Keratinocyte (primary cell): ENCODE measurements around the gene TXNDC8. TPM values are rescaled to one million over a fixed set of nuclear protein-coding genes. Genes with fewer than 3 reads are reported as not detected.

Source experiments
- DNase-seq: peaks from one replicate; pipeline ENCODE4 v3.0.0-alpha.2; 2011; ENCODE audit warnings: low read depth, missing footprints, low spot score
- FAIRE-seq: peaks from 2 replicates; lab custom pipeline; 2011; peaks lifted over from hg19 to GRCh38; lab: Jason Lieb, UNC
- H2AFZ ChIP-seq: 2 replicates; pipeline ENCODE4 v1.6.0; 2012; ENCODE audit warnings: low read length, control low read depth, inconsistent platforms; ENCODE audit not compliant: control insufficient read depth
- H3K27ac ChIP-seq: 2 replicates; pipeline ENCODE4 v1.5.1; 2011; ENCODE audit warnings: low read length; ENCODE audit not compliant: control insufficient read depth, insufficient read depth
- H3K27me3 ChIP-seq: 3 replicates; pipeline ENCODE4 v1.6.0; 2011; ENCODE audit warnings: low read length; ENCODE audit not compliant: control insufficient read depth, insufficient read depth; ENCODE audit errors: extremely low read depth
- H3K36me3 ChIP-seq, 2 experiments: 2 replicates in 1 of 2; 3 replicates in 1 of 2; pipeline ENCODE4 v1.5.1; 2011; ENCODE audit warnings: low read length in 2 of 2, mild to moderate bottlenecking in 1 of 2; ENCODE audit not compliant: control insufficient read depth in 2 of 2, insufficient read depth in 2 of 2; ENCODE audit errors: extremely low read depth in 1 of 2
- H3K4me1 ChIP-seq: 3 replicates; pipeline ENCODE4 v1.5.1; 2011; ENCODE audit warnings: low read length; ENCODE audit not compliant: control insufficient read depth, insufficient read depth; ENCODE audit errors: extremely low read depth
- H3K4me2 ChIP-seq: 3 replicates; pipeline ENCODE4 v1.6.0; 2011; ENCODE audit warnings: low read depth, low read length; ENCODE audit not compliant: control insufficient read depth, insufficient read depth; ENCODE audit errors: extremely low read depth
- H3K4me3 ChIP-seq, 3 experiments: fragments of 200-600 bp in 1 of 3; sonication (generic) in 1 of 3; 2 replicates in 2 of 3; 3 replicates in 1 of 3; pipeline ENCODE4 v1.5.1; 2011 to 2016; ENCODE audit warnings: low read length in 3 of 3, mild to moderate bottlenecking in 3 of 3, control low read depth in 2 of 3, inconsistent platforms in 1 of 3, low read depth in 1 of 3, mixed read lengths in 1 of 3, mixed run types in 1 of 3, moderate library complexity in 1 of 3; ENCODE audit not compliant: control insufficient read depth in 2 of 3, insufficient read depth in 2 of 3; ENCODE audit errors: extremely low read depth in 1 of 3
- H3K79me2 ChIP-seq: 2 replicates; pipeline ENCODE4 v1.6.0; 2012; ENCODE audit warnings: low read length; ENCODE audit not compliant: control insufficient read depth, insufficient read depth
- H3K9ac ChIP-seq: 3 replicates; pipeline ENCODE4 v1.6.0; 2011; ENCODE audit warnings: low read length; ENCODE audit not compliant: control insufficient read depth, insufficient read depth; ENCODE audit errors: extremely low read depth
- H3K9me1 ChIP-seq: 3 replicates; pipeline ENCODE4 v1.6.0; 2011; ENCODE audit warnings: low read length; ENCODE audit not compliant: control insufficient read depth, insufficient read depth; ENCODE audit errors: extremely low read depth
- H3K9me3 ChIP-seq: 2 replicates; pipeline ENCODE4 v1.5.1; 2012; ENCODE audit warnings: low read depth, low read length; ENCODE audit not compliant: control insufficient read depth
- H4K20me1 ChIP-seq: 3 replicates; pipeline ENCODE4 v1.6.0; 2011; ENCODE audit warnings: low read length; ENCODE audit not compliant: control insufficient read depth, insufficient read depth; ENCODE audit errors: extremely low read depth
- EZH2 ChIP-seq: IDR thresholded peaks from one replicate; pipeline ENCODE4 v1.6.1; 2012; ENCODE audit warnings: inconsistent platforms, mild to moderate bottlenecking, low read length, moderate library complexity
- dilution Hi-C: fragments of 300-500 bp; cut with MboI; formaldehyde crosslinking; loops from one replicate; pipeline ENCODE4 v1.7.0; 2020; ENCODE audit warnings: low sequenced_read_pairs; ENCODE audit not compliant: extremely low pct_ligation_motif_present
- polyA plus RNA-seq, 5 experiments: library from polyadenylated mRNA; depleted of rRNA in 3 of 5; stranded (reverse) in 3 of 5; stranded (forward) in 1 of 5; unstranded in 1 of 5; fragments of >200 nt; gene quantifications; 1 replicate in 1 of 5; 2 replicates in 3 of 5; 3 replicates in 1 of 5; pipeline versions ENCODE4 v1.2.1 to v1.2.3, GENCODE V29; 2011 to 2012; ENCODE audit warnings: missing spikeins in 2 of 5, low read depth in 1 of 5, low replicate concordance in 1 of 5
- TF ChIP-seq, protein P1 (sequence below), 3 experiments: IDR thresholded peaks in 1 of 3; conservative IDR thresholded peaks in 1 of 3; optimal IDR thresholded peaks in 1 of 3; 2 replicates in 2 of 3; 3 replicates in 1 of 3; pipeline versions ENCODE3 to v1.5.1; 2011; ENCODE audit warnings: low read length in 3 of 3, mild to moderate bottlenecking in 3 of 3, moderate library complexity in 2 of 3, control low read depth in 1 of 3, inconsistent platforms in 1 of 3; ENCODE audit not compliant: insufficient read depth in 2 of 3; ENCODE audit errors: extremely low read depth in 1 of 3

The TXNDC8 gene
- polyA plus RNA-seq, 1 donor (not counting 4 experiments of a cell fraction or from before 2014, with no cell fraction given) = not detected

DNA sequence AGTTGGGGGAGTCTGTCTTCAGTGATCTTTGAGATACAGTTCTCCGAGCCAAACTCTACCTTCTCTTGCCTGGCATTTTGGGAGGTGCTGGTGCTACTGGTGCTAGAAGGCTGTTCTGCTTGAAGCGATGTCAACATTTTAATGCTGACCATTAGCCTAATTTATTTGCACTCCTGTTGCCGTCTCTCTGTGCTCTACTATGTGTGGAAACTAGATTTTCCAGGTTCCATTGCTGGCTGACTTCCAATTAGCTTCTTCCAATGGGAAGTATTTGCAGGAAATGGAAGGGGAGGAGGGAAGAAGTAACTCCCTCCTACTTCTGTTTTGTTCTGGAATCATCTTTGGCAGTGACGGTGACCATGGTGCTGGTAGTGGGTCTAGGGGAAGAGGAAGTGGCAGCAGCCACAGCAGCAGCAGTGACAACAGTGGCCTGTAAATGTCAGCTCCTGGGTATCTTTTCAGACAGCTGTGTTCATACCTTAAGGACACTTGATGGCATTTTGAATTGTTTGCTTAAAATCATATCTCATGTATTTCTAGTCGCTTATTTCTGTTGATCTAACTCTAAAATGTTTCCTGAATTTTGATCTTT is 7.9 kb downstream of the TXNDC8 start:
- H3K9ac ChIP-seq = no peak overlapping the region
- dilution Hi-C loops = no loop called here
- H3K4me1 ChIP-seq = peaks cover 8% of the 10 kb centered on the region
- no peak for FAIRE-seq
- TF ChIP-seq, protein P1, sequence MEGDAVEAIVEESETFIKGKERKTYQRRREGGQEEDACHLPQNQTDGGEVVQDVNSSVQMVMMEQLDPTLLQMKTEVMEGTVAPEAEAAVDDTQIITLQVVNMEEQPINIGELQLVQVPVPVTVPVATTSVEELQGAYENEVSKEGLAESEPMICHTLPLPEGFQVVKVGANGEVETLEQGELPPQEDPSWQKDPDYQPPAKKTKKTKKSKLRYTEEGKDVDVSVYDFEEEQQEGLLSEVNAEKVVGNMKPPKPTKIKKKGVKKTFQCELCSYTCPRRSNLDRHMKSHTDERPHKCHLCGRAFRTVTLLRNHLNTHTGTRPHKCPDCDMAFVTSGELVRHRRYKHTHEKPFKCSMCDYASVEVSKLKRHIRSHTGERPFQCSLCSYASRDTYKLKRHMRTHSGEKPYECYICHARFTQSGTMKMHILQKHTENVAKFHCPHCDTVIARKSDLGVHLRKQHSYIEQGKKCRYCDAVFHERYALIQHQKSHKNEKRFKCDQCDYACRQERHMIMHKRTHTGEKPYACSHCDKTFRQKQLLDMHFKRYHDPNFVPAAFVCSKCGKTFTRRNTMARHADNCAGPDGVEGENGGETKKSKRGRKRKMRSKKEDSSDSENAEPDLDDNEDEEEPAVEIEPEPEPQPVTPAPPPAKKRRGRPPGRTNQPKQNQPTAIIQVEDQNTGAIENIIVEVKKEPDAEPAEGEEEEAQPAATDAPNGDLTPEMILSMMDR (optimal IDR thresholded peaks at IDR 0.05 in 1 of 3, IDR thresholded peaks at IDR 0.05 in 1 of 3, conservative IDR thresholded peaks at IDR 0.05 in 1 of 3; ENCODE audit: extremely low read depth in 1 of 3, insufficient read depth in 2 of 3, low read length in 3 of 3) = no peak
- no peak for TF ChIP-seq EZH2
- no peak overlapping the region for H2AFZ ChIP-seq
- H3K79me2 ChIP-seq = no peaks in the 10 kb centered on the region
- no peak overlapping the region for H3K4me2 ChIP-seq
- no peaks in the 10 kb centered on the region for H3K9me3 ChIP-seq
- no peak overlapping the region for H3K4me3 ChIP-seq
- no peaks in the 10 kb centered on the region for H3K9me1 ChIP-seq
- H3K27me3 ChIP-seq = no peaks in the 10 kb centered on the region
- DNase-seq = no peak
- H4K20me1 ChIP-seq = no peaks in the 10 kb centered on the region
- no peak overlapping the region for H3K27ac ChIP-seq
- no peaks in the 10 kb centered on the region for H3K36me3 ChIP-seq

DNA sequence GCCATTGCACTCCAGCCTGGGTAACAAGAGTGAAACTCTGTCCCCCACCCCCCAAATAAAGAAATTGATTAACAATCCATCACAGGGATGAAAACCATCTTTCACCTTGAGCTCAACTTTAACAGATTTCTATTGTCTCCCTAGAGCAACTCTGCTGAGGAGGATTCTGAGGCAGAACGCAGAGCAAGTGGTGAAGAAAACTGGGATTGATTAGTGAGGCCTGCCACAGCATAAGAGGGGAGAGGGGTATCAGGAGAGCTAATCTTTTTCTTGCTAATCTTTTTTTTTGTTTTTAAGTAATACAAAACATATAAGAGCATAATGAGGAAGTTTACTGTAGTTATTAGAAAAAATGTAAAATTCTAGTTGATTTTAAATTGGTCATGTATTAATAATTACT is 8.9 kb downstream of the TXNDC8 start:
- FAIRE-seq (no peak), DNase-seq (no peak)
- Histone ChIP-seq H3K27ac (no peak overlapping the region), H3K9me1 (no peaks in the 10 kb centered on the region), H3K4me1 (peaks cover 8% of the 10 kb centered on the region), H3K4me3 (no peak overlapping the region), H3K9ac (no peak overlapping the region), H3K9me3 (no peaks in the 10 kb centered on the region), H2AFZ (no peak overlapping the region), H3K27me3 (no peaks in the 10 kb centered on the region), H3K79me2 (no peaks in the 10 kb centered on the region), H3K36me3 (no peaks in the 10 kb centered on the region), H3K4me2 (no peak overlapping the region), H4K20me1 (no peaks in the 10 kb centered on the region)
- no peak for TF ChIP-seq EZH2
- TF ChIP-seq, protein P1 (optimal IDR thresholded peaks at IDR 0.05 in 1 of 3, IDR thresholded peaks at IDR 0.05 in 1 of 3, conservative IDR thresholded peaks at IDR 0.05 in 1 of 3; ENCODE audit: extremely low read depth in 1 of 3, insufficient read depth in 2 of 3, low read length in 3 of 3) = no peak
- dilution Hi-C loops = no loop called here
